ENCODE data around the gene CHMP4B. TPM values are rescaled to one million over a fixed set of nuclear protein-coding genes. Genes with fewer than 3 reads are reported as not detected.

Gene CHMP4B
- total RNA-seq, 1 donor from 2014 or later = 104 TPM

GRCh38 chr20:33883164-33883563, 72.0 kb downstream of the CHMP4B start:
- no peak for TF ChIP-seq CTCF (IDR thresholded peaks at IDR 0.05; ENCODE audit: borderline replicate concordance)
- Histone ChIP-seq H3K4me1 (no peaks in the 10 kb centered on the region), H3K4me3 (no peak overlapping the region), H3K27ac (replicated peaks) (no peak overlapping the region), H3K9me3 (replicated peaks) (peaks cover 21% of the 10 kb centered on the region), H3K36me3 (no peaks in the 10 kb centered on the region), H3K27me3 (ENCODE audit: low read depth) (peaks cover 8% of the 10 kb centered on the region)
- no peak for DNase-seq
- intact Hi-C loops (cut with micrococcal nuclease) = no loop called here

- Histone ChIP-seq H3K36me3 (no peaks in the 10 kb centered on the region), H3K9me3 (replicated peaks) (peaks cover 8% of the 10 kb centered on the region), H3K4me3 (no peak overlapping the region), H3K27me3 (ENCODE audit: low read depth) (peaks cover 8% of the 10 kb centered on the region), H3K27ac (replicated peaks) (no peak overlapping the region), H3K4me1 (no peaks in the 10 kb centered on the region)
- no peak for DNase-seq
- intact Hi-C loops (cut with micrococcal nuclease) = no loop called here
- TF ChIP-seq CTCF (IDR thresholded peaks at IDR 0.05; ENCODE audit: borderline replicate concordance) = no peak
Measured at GRCh38 chr20:33884633-33885032, 73.5 kb downstream of the CHMP4B start.

- Histone ChIP-seq H3K27ac (replicated peaks) (no peak overlapping the region), H3K36me3 (no peaks in the 10 kb centered on the region), H3K4me3 (no peak overlapping the region), H3K9me3 (replicated peaks) (peaks cover 18% of the 10 kb centered on the region), H3K27me3 (ENCODE audit: low read depth) (no peaks in the 10 kb centered on the region), H3K4me1 (no peaks in the 10 kb centered on the region)
- no peak for TF ChIP-seq CTCF (IDR thresholded peaks at IDR 0.05; ENCODE audit: borderline replicate concordance)
- no peak for DNase-seq
- intact Hi-C loops (cut with micrococcal nuclease) = no loop called here
Measured at GRCh38 chr20:33889312-33889711, 78.2 kb downstream of the CHMP4B start.

- no peaks in the 10 kb centered on the region for H3K27me3 ChIP-seq (ENCODE audit: low read depth)
- no peak overlapping the region for H3K4me3 ChIP-seq
- no peaks in the 10 kb centered on the region for H3K36me3 ChIP-seq
- no peak for TF ChIP-seq CTCF (IDR thresholded peaks at IDR 0.05; ENCODE audit: borderline replicate concordance)
- H3K4me1 ChIP-seq = peaks cover 7% of the 10 kb centered on the region
- peaks cover 18% of the 10 kb centered on the region for H3K9me3 ChIP-seq (replicated peaks)
- no peak overlapping the region for H3K27ac ChIP-seq (replicated peaks)
- DNase-seq = no peak
- intact Hi-C loops (cut with micrococcal nuclease) = no loop called here
Measured at GRCh38 chr20:33890557-33890956, 79.4 kb downstream of the CHMP4B start.

- Histone ChIP-seq H3K27ac (replicated peaks) (no peak overlapping the region), H3K4me1 (peaks cover 7% of the 10 kb centered on the region), H3K27me3 (ENCODE audit: low read depth) (no peaks in the 10 kb centered on the region), H3K9me3 (replicated peaks) (peaks cover 18% of the 10 kb centered on the region), H3K4me3 (no peak overlapping the region), H3K36me3 (no peaks in the 10 kb centered on the region)
- no peak for DNase-seq
- no peak for TF ChIP-seq CTCF (IDR thresholded peaks at IDR 0.05; ENCODE audit: borderline replicate concordance)
- intact Hi-C loops (cut with micrococcal nuclease) = no loop called here
Measured at GRCh38 chr20:33893314-33893713, 82.2 kb downstream of the CHMP4B start.

GRCh38 chr20:33894798-33895197, 83.7 kb downstream of the CHMP4B start:
- Histone ChIP-seq H3K27ac (replicated peaks) (peak overlapping the region; percentile 45), H3K4me1 (peaks cover 7% of the 10 kb centered on the region), H3K36me3 (no peaks in the 10 kb centered on the region), H3K27me3 (ENCODE audit: low read depth) (peaks cover 10% of the 10 kb centered on the region), H3K4me3 (no peak overlapping the region), H3K9me3 (replicated peaks) (peaks cover 16% of the 10 kb centered on the region)
- TF ChIP-seq CTCF (IDR thresholded peaks at IDR 0.05; ENCODE audit: borderline replicate concordance) = no peak
- no peak for DNase-seq
- intact Hi-C loops (cut with micrococcal nuclease) = no loop called here
